Suppressor macrophage treated with lipopolysaccharide for 1 hour (primary cell): ENCODE results near the gene SLC46A2.
A peak's percentile ranks its signal among the peaks of the same experiment; 100 is the strongest.

Source experiments
- DNase-seq, 3 donors: peaks; one replicate each; pipeline ENCODE4 v3.0.0-alpha.2; 2020 to 2022

Gene SLC46A2, protein sequence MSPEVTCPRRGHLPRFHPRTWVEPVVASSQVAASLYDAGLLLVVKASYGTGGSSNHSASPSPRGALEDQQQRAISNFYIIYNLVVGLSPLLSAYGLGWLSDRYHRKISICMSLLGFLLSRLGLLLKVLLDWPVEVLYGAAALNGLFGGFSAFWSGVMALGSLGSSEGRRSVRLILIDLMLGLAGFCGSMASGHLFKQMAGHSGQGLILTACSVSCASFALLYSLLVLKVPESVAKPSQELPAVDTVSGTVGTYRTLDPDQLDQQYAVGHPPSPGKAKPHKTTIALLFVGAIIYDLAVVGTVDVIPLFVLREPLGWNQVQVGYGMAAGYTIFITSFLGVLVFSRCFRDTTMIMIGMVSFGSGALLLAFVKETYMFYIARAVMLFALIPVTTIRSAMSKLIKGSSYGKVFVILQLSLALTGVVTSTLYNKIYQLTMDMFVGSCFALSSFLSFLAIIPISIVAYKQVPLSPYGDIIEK

DNA sequence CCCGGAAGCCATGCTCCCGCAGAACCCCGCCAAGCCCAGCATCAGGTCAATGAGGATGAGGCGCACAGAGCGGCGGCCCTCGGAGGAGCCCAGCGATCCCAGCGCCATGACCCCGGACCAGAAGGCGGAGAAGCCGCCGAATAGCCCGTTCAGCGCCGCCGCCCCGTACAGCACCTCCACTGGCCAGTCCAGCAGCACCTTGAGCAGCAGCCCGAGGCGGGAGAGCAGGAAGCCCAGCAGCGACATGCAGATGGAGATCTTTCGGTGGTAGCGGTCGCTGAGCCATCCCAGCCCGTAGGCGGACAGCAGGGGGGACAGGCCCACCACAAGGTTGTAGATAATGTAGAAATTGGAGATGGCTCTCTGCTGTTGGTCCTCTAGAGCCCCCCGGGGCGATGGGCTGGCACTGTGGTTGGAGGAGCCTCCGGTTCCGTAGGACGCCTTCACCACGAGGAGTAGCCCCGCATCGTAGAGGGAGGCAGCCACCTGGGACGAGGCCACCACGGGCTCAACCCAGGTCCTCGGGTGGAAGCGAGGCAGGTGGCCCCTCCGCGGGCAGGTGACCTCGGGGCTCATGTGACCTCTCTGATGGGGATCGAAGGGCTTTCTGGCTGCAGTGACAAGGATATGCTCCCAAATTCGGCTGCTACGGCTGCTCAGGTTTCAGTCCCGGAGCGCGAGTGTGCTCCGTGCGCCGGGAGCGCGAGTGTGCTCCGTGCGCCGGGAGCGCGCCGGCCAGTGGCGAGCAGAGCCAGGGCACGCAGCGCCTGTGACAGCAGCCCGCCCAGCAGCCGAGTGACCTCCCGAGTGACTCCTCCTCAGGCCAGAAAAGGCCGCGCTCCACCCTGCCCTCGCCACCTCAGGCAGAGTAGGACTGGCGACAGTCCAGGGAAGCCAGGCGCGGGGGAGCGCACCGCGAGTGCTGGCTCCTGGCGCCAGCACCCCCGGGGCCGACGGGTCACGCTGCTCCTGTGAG, at the start of gene SLC46A2:
Gene SLC46A2 (minus strand): TSS at position 771 of the 976 bp plus-strand sequence. CDS start 195 bp downstream, at position 576.
- DNase-seq = peak; percentile 62 to 78 (median 63)

DNA sequence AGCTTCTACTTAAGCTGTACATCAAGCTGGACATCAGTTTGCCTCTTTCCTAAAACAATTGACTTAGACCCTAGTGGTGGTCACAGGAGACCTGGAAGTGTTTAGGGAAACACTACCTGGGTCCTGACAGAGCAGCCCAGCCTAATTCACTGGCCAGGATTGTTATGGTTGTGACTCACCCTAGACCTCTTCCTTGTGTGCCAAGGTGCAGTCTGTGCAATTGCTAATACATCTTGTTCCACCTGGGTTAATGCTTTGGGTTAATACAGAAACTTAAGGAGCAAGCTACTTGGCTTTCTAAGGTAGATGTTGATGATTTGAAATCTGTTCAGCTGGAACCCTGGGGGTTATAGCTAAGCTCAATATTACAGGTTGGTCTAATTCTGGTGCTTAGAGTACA, 48.7 kb upstream of the SLC46A2 start:
- no peak for DNase-seq

DNA sequence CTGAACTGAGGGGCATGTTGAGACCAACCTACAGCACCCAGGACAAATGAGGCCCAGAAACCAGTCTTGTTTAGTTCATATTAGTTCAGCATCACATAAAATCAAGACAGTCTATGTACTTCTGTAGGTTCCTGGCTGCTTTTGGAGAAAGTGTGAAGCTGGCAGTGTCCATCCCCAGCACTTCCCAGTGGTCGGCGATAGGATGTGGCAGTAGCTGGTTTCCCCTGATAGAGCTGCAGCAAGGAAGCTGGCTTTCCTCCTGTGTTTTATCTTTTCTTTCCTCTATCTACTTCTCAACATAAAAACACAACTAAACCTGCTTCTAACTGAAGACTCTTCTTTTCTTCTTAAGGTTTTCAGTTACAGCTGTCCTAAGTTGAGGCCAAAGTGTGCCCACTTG, 43.0 kb upstream of the SLC46A2 start:
- DNase-seq = no peak

DNA sequence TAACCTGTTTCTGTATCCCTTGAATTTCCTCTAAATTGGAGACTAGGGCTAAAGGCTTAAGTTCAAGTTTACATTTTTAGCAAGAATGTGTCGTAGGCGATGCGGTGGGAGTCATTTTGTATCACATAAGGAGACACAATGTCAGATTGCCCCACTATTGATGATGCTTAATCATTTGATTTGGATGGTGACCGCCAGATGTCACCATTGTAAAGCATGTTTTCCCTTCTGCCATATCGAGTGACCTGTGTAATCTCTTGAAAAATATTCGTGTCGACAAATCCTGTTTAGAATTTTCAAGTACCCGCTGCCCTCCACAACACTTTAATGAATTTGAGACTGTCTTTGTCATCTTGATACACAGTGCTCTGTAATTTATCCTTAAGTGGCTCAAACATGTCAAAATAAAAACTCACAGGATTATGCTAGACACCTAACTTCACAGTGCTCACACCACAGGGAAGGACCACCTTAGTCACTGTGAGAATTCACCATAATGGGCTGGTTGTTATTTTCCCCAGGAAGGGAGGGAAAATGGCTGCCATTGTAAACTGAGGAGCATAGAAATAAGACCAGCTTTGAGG, 34.5 kb upstream of the SLC46A2 start:
- DNase-seq = peak; percentile 54 to 56 (median 54)

DNA sequence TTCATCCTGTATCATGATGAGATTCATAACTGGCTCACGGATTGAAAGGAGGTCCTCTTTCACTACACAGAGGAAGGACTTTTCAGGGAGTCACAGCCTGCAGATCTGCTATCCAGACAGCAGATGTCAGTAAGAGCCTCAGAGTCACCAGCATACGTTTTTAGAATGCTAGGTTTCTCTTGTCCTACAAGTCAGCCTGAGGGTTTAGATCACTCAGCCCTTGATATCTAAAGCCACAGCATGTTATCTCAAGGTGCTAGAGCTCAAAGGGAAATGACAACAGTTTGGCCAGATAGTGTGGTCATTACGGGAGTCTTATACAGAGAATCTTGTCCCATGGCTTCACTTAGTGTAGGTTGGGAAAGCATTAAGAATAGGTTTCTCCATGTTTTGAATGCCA, 30.9 kb upstream of the SLC46A2 start:
- peak; percentile 62 to 74 (median 66) for DNase-seq

DNA sequence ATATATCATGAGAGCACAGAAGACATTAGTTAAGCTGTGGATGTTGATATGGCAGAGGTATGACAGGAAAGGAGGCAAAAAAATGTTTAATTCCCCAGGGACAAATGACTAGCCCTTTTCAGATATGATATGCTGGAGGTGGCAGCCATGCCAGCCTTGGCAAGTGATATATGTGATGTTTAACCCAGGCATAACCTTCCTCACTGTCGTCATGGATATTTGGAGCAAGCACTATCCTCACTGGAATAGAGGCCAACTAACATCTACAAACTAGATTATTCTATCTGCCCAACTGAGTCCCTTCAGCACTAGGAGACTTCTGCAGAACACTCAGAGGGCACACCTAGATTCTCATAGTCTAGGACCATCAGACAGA, 27.3 kb upstream of the SLC46A2 start:
- DNase-seq = no peak

DNA sequence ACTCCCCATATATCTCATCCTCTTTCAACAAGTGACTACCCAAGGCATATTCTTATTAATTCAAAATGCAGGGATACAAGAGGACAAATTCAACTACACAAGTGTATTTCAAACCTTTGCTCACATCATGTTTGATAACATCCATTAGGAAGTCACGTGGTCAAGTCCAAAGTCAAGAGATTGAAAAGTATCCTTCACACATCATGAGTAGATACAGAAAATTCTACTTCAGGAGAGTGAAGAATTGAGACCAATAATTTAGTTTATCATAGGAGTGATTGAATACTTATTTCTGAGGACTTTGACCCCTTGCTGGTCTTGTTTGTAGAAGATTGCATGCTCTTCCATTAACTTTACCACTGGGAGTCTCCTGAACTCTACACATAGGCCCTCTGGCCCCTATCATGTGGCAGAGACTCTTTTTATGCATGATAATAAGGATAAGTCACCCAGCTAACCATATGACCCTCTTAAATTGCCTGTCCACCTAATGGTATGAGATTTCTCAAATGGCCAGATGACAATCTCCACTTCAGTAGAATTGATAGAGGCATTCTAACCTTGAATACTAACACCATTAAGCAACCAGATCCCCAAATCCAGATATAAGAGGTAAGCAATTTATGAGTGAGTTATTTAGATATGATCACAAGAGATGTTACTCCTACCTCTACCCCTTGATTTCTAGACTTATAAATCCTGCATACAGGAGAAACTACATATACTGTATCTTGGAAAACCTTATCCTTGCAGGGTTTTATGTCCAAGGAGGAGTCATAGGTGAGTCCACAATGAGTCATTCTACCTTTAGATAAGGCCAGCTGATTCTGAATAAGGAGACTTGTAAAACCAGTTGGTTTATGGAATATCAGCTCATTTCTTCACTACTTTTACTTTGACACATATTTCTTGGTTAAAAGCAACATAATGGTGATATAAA, 26.6 kb upstream of the SLC46A2 start:
- no peak for DNase-seq

DNA sequence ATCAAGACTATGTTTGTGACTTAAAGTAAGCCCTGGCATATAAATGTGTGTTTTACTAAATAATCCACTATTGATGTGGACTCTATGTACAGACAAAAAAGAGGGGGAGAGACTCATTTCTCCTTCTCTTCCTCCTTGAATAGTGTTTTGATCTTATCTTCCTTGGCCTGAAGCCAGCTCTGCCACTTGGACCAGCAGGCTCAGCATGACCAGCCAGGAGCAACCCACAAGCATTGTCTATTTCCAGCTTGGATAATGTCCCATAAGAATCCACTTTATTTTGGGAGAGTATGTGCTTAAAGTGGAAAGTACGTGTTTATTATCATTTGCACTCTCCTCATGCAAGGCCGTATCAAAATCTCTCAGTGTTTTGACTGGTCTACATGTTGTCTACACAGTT, 23.8 kb upstream of the SLC46A2 start:
- no peak for DNase-seq

DNA sequence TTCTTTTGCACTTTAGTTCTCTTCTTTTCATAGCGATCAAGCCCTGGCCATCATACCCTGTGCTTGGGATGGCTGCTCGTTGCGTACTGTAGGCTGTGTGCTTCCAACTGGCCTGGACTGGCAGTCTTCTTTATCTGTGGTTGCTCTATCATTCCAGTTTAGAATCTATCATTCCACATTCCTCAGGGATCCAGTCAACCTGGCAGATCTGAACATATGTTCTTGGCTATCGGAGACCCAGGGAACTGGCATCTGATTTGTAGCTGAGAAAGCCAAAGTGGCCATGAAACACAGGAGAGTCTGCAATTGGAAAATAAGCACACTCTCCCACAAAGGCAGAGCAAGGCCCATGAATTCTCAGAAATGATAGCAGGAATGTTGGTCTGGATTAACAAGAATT, 22.6 kb upstream of the SLC46A2 start:
- DNase-seq = no peak

DNA sequence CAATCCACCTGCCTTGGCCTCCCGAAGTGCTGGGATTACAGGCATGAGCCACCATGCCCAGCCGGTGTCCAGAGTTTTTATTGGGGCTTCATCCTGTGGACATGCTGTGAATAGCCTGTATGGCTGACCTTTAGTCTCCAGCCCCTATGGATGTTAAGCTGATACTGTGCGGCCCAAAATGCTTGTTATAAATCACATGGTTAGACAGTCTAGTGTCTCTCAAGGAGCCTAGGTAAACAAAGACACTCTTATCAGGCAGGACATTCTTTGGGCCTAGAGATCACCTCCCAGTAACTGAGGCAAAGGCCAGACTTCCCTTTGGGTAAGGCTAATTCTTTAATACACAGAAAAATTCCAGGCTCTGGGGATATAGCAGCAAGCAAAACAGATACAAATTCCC, 22.0 kb upstream of the SLC46A2 start:
- no peak for DNase-seq

DNA sequence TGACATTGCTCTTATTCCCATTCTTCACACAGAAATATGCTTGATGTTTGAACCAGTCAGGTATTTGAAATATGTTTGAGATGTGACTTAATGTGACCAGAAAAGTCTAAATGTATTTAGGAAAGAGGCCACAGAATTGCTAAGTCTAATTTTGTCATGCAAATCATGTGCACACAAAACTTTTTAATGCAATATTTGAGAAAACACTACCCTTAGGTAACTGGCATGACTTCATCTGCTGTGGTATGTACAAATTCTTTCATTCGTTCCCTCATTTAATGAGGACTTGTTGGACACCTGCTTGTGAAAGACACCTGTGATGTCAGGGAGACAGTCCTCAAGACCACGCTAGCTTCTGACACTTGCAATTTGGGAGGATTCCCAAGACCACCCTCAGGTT, 21.1 kb upstream of the SLC46A2 start:
- DNase-seq = no peak

DNA sequence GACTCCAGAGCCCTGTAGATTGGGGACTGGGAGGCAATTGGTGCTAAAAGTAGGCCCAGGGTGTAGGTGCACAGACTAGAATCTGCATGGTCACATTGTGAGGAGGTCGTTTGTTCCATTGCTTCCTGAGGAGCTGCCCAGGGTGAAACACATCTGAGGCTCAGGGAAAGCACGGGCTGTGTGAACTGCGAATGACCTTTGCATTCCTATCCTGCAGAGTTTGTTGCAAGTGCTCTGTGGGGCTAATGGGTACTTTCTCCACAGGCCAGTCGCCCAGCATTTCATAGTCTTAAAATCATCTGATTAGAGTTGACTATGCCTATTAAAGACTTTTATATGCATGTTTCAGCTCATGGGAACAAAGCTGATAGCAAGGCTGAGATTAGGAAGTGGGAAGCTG, 14.4 kb upstream of the SLC46A2 start:
- DNase-seq = no peak

DNA sequence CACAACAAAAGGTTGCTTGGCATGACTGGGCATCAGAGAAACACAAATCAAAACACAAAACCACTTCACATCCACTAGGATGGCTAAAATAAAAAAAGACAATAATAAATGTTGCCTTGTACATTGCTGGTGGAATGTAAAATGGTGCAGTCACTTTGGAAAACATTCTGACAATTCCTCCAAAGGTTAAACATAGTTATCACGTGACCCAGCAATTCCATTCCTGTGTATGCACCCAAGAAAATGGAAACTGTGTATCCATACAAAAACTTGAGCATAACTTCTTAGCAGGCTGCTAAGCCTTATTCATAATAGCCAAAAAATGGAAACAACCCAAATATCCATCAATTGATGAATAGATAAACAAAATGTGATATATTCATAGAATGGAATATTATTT, 10.2 kb upstream of the SLC46A2 start:
- DNase-seq = no peak

DNA sequence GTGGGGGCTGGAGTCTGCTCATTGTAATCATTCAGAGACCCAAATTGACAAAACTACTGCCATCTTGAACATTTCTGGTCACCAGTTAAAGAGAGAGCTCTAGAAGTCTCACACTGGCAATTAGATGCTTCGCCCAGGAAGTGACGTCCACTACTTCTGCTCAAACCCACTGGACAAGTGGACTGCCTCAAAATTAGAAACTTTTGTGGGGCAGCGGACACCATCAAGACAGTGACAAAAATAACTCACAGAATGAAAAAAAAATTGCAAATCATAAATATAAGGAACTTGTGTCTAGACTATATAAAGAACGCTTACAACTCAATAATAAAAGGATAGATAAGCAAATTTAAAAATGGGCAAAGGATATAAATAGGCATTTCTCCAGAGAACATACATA, 9.8 kb upstream of the SLC46A2 start:
- no peak for DNase-seq

DNA sequence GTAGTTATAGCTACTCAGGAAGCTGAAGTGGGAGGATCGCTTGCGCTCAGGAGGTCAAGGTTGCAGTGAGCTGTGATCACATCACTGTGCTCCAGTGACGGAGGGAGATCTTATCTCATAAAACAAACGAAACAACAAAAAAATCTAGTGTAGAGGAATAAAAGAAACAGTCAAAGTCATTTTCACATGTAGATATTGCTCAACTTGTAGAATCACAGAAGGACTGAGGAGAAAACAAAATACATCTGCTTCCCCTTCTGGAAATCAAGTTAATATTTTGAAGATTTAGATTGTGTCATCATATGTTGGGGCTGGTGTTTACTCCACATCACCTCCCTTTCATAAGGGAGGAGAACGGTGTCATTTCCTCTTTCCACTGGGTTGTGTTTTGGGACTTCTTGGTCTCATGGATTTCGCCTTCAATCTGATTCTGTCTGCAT, 8.2 kb upstream of the SLC46A2 start:
- peak; percentile 55 to 75 (median 58) for DNase-seq

DNA sequence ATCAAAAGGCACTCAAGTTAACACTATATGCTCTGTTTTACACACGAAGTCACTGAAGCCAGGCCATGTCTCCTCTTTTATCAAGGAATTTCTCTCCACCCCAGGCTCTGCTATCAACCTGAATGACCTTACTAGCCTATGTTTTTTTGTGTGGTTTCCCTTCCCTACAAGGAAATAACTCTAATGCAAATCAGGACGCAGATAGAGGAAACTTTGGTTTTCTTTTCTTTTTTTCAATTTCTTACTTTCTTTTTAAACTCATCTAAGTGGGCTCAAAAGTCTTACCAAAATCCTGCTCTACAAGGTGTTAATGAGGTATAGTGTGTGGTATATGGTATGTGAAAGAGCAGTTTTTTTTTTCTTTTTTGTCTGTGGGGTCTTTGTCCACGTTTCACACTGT, 5.5 kb upstream of the SLC46A2 start:
- peak; percentile 18 to 53 (median 38) for DNase-seq

DNA sequence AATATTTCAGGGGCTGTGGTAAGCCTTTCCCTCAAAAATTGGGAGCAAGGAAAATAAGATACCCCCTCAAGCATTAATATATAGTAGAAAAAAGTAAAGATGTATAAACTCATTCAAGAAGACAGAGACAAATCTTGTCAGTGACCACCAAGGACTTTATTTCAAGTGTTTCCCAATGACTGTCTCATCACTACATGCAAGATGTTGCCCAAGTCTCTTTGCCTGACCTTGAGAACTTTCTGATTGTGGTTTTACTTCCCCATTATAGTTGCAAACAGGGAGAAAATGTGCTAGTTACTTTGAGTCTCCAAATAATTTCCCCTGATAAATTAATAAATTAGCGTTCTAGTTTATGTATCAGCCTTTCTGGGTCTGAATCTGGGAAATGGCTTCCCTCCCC, 4.0 kb upstream of the SLC46A2 start:
- DNase-seq = peak; percentile 76 to 94 (median 92)

DNA sequence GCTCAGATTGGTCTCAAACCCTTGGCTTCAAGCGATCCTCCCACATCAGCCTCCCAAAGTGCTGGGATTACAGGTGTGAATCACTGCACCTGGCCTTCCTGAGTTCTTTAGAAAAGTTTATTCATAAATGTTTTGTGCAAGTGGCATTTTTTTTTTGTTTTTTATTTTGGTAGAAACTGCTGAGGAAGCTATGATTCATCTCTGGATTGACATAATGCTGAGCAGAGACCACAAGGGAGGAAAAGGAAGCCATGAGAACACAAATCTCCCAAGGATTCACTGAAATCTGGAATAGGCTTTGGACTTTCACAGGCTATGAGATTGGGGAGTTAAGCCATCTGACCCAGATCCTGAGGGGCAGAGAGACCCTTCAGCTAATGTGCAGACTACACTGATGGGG, 3.4 kb upstream of the SLC46A2 start:
- DNase-seq = peak; percentile 64 to 81 (median 80)

DNA sequence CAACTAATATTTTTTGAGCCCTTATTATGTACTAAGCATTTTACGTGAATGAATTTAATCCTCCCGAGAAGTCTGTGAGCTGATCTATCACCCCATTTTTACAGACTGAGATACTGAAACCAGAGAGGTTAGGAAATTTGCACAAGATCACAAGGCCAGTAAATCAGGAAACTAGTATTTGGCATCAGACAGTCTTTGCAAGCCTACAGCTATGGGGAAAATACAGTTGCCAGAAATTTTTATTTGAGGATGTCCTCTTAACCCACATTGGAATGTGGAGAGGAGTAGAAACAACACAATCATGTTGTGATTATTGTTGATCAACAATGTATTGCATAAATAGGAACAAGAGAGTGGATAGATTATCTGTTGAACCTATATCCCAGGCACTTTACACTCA, 2.3 kb upstream of the SLC46A2 start:
- peak; percentile 36 to 50 (median 39) for DNase-seq

DNA sequence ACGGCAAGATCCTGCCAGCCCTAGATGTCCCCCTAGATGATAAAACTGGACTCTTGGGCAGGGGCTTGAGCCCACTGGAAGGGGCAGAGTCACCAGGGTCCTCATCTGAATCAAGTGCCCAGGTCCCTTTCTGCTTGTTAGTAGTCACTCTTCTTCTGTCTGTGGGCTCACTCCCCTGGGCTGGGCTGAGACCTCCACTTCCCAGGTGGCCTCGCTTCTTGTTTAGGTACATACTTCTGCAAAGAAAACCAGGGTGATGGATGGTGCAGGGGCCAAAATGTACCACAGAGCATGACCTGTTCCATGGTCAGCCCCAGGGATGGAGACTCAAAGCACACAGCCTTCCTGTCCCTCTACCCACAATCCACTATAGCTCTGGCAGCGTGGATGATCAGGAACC, 845 bp upstream of the SLC46A2 start:
- DNase-seq = no peak

DNA sequence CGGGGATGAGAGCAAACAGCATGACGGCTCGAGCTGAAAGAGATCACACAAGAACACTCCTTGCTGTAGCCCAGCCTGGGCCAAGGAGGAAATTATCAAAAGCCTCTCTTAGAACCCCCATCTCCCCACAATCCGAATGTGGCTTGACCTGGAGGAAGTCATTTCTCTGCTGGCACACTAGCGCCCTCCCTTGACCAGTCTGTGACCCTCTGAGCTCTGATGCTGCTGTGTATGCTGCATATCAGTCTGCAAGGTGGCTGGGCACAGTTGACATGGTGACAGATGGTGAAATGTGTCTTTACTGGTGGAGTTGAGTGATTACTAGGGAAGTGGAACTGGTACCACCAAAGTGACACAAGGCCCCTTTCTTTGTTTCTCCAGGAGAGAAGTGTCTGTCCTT, 3.3 kb downstream of the SLC46A2 start:
- peak; percentile 65 to 78 (median 70) for DNase-seq

DNA sequence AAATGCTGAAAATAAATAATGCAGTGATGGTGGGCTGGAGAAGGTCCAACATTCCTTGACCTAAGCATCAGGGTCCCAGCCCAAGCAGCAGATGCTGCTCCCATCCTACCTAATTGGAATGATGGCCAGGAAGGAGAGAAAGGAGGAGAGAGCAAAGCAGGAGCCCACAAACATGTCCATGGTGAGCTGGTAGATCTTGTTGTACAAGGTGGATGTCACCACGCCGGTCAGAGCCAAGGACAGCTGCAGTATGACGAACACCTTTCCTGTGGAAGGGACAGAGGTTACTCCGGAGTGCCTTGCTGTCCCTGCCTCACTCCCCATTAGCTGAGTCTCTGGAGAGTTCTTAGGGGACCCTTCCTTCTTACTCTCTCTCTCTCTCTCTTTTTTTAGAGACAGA, 4.3 kb downstream of the SLC46A2 start:
- no peak for DNase-seq
